Activated T-cell treated with anti-CD3 and anti-CD28 coated beads, Interleukin-2, amount 50 U/mL, for 24 hours (primary cell): ENCODE measurements around the gene SLX4IP.
"Not testable (repeated sequence)": the region's sequence is repeated elsewhere in the genome, so short reads cannot be mapped to it uniquely, and the experiment has no call there.

Experiments
- DNase-seq: peaks from one replicate; pipeline ENCODE4 v3.0.0-alpha.2; 2020
- H3K27ac Mint-ChIP-seq: 2 replicates; pipeline ENCODE4 v1.8.0; 2020; ENCODE audit warnings: mild to moderate bottlenecking, mixed read lengths
- H3K27me3 Mint-ChIP-seq: 2 replicates; pipeline ENCODE4 v1.8.0; 2020; ENCODE audit warnings: mixed read lengths
- H3K36me3 Mint-ChIP-seq: 2 replicates; pipeline ENCODE4 v1.8.0; 2020; ENCODE audit warnings: low read depth, mixed read lengths
- H3K4me1 Mint-ChIP-seq: 2 replicates; pipeline ENCODE4 v1.8.0; 2020; ENCODE audit warnings: low read depth, mixed read lengths
- H3K4me3 Mint-ChIP-seq: 2 replicates; pipeline ENCODE4 v1.8.0; 2020; ENCODE audit warnings: mild to moderate bottlenecking, moderate library complexity, mixed read lengths
- H3K9me3 Mint-ChIP-seq: 2 replicates; pipeline ENCODE4 v1.8.0; 2020; ENCODE audit warnings: mixed read lengths

The SLX4IP gene

DNA sequence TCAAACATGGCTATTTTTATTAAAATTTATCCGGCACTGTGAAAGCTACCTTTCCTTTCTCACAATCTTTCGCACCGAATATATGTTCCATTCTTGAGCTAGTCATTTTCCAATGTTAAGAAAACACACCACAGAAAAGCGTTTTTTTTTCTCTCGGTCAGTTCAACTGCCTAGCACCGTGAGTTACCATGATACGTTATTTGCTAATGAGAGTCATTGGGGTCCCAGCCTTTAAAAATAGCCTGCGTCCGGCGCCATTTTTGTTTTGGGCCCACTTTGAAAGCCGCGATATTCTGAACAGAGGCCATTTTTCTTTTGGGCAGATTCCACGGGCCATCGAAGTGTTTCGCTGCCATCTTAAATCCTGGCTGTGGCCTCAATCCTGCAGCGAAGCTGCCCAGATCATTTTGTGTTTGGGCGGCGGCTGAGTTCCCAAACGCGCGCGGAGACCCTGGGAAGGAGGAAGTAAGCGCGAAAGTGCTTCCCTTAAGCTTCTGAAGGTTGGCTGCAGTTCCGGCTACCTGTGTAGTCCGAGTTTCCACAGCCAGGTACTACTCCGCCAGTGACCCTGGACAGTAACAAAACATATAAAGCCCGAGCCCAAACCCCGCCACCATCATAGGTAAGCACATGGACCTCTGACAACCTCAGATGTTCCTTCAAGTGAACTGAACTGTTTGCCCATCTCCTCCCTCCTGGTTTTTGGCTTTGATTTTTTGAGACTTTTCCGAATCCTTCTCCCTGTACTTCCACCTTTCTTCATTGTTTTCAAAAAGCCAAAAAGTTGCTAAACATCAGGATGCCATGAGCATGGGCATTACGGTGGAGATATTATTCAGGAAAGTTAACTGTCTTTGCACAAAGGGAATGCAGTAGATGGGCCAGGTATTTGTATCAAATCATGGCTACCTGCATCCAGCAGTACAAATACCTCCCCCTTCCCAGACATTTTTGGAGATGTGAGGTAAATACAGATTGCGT is at the start of gene SLX4IP:
Gene SLX4IP, plus strand, starts transcription at position 474 of the 981 bp plus-strand sequence. CDS start 22,900 bp downstream, outside the sequence.
- peak; percentile 86 for DNase-seq
- H3K4me1 Mint-ChIP-seq: peaks cover 50% of the 10 kb centered on the region
- H3K36me3 Mint-ChIP-seq: peaks cover 41% of the 10 kb centered on the region
- no peaks in the 10 kb centered on the region for H3K9me3 Mint-ChIP-seq
- H3K27ac Mint-ChIP-seq: peak within 1 kb of the TSS; percentile 96
- no peaks in the 10 kb centered on the region for H3K27me3 Mint-ChIP-seq
- peak within 1 kb of the TSS; percentile 91 for H3K4me3 Mint-ChIP-seq

DNA sequence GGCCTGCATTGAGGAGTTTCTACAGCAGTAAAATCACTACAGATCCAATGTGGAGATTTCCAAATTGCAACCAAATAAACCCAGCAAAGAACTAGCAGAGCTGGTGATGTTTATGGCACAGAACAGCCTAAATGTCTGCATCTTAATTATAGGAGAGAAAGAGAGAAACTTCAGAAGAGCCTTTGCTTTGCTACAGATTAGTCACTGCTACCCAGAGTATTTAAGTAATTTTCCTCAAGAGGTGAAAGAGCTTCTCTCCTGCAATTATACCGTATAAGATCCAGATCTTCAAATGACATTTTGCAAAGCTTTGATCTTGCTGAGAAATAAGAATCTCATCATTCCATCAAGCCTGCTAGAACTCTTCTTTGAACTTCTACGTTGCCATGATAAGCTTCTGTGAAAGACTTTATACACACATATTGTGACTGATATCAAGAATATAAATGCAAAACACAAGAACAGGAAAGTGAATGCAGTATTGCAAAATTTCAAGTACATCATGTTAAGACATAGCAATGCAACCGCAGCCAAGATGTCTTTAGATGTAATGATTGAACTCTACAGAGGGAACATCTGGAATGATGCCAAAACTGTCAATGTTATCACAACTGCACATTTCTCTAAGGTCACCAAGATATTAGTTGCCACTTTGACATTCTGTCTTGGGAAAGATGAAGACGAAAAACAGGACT is 49.1 kb upstream of the SLX4IP start:
- H3K27ac Mint-ChIP-seq: no peak overlapping the region
- no peak overlapping the region for H3K4me3 Mint-ChIP-seq
- peaks cover 7% of the 10 kb centered on the region for H3K4me1 Mint-ChIP-seq
- DNase-seq: no peak
- peaks cover 2% of the 10 kb centered on the region for H3K27me3 Mint-ChIP-seq
- no peaks in the 10 kb centered on the region for H3K36me3 Mint-ChIP-seq
- no peaks in the 10 kb centered on the region for H3K9me3 Mint-ChIP-seq

DNA sequence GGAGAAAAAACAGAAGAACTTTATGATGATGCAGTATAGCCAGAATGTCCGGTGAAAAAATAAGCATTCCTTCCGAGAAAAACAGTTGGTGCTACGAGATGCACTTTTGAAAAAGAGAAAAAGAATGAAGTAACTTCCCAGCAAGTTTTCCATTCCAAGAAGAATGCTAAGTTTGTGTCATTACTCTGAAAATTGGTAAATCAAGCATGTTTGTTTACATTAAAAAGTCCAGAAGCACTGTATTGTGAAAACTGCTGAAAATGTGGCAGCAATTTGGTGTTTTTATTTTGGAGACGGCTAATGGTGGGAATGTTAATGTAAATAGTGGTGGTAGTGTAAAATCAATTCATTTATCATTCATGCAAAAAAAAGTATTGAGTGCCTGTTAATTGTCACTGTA is 47.4 kb upstream of the SLX4IP start:
- no peaks in the 10 kb centered on the region for H3K36me3 Mint-ChIP-seq
- no peaks in the 10 kb centered on the region for H3K9me3 Mint-ChIP-seq
- peaks cover 2% of the 10 kb centered on the region for H3K27me3 Mint-ChIP-seq
- DNase-seq: no peak
- no peak overlapping the region for H3K4me3 Mint-ChIP-seq
- H3K4me1 Mint-ChIP-seq: peaks cover 7% of the 10 kb centered on the region
- H3K27ac Mint-ChIP-seq: no peak overlapping the region

DNA sequence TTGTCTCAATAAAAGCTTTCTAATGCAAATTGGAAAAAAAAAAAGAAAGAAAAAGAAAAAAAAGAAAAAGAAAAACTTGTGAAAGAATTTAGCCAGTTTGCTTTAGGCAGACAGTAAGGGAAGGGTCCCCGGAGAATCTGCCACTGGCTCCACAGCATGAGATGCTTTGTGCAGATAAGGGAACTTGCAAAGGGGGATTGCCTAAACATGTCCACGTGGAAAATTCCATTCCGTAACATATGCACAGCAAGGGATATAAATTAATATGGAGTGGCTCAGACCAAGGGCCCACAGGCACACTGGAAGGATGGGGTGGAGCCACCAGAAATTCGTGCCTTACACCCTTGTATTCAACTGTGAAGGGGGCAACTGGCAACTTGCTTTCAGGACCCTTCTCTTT is 46.5 kb upstream of the SLX4IP start:
- Mint-ChIP-seq H3K4me1 (peaks cover 7% of the 10 kb centered on the region), H3K36me3 (no peaks in the 10 kb centered on the region), H3K4me3 (no peak overlapping the region), H3K27me3 (no peaks in the 10 kb centered on the region), H3K27ac (no peak overlapping the region), H3K9me3 (no peaks in the 10 kb centered on the region)
- no peak for DNase-seq

DNA sequence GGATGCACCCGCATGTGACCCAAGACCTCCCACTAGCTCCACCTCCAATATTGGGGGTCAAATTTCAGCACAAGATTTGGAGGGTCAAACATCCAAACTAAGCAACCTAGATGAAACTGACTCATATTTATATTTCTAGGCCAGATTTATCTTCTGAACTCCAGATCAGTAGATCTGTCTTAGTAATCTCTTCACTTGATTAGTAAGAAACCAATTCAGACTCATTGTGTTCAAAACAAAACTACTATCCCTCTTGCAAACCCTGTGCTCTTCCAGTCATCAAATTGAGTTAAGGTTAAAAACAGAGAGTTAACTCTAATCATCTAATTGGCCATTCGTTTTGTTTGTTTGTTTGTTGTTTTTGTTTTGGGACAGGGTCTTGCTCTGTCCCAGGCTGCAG is 44.4 kb upstream of the SLX4IP start:
- Mint-ChIP-seq H3K4me1 (peaks cover 7% of the 10 kb centered on the region), H3K27me3 (no peaks in the 10 kb centered on the region), H3K27ac (no peak overlapping the region), H3K36me3 (no peaks in the 10 kb centered on the region), H3K4me3 (no peak overlapping the region), H3K9me3 (no peaks in the 10 kb centered on the region)
- DNase-seq: no peak

DNA sequence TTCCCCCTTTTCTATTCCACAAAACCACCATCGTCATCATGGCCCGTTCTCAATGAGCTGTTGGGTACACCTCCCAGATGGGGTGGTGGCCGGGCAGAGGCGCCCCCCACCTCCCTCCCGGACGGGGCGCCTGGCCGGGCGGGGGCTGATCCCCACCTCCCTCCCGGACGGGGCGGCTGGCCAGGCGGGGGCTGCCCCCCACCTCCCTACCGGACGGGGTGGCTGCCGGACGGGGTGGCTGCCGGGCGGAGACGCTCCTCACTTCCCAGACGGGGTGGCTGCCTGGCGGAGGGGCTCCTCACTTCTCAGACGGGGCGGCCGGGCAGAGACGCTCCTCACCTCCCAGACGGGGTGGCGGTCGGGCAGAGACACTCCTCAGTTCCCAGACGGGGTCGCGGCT is 40.4 kb upstream of the SLX4IP start:
- H3K9me3 Mint-ChIP-seq, H3K36me3 Mint-ChIP-seq, H3K27me3 Mint-ChIP-seq, DNase-seq, H3K4me3 Mint-ChIP-seq, H3K27ac Mint-ChIP-seq, H3K4me1 Mint-ChIP-seq: not testable (repeated sequence)

DNA sequence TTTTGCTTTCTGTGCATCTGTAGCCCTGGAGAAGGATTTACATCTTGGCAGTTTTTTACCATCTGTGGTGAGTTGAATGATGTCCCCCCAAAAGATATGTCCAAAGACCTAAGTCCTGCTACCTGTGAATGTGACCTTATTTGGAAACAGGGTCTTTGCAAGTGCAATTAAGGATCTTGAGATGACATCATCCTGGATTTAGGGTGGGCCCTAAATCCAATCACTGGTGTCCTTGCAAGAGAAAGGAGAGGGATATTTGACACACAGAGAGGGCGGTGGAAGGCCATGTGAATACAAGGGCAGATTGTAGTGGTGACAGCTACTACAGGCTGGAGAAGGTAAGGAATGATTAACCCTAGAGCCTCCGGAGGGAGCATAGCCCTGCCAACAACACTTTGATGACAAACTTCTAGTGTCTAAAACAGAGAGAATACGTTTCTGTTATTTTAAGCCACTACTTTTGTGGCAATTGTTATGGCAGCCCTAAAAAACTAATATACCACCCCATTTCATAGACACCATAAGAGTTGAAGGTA is 36.2 kb upstream of the SLX4IP start:
- no peak for DNase-seq
- Mint-ChIP-seq H3K4me1 (peaks cover 6% of the 10 kb centered on the region), H3K4me3 (no peak overlapping the region), H3K36me3 (peaks cover 1% of the 10 kb centered on the region), H3K9me3 (no peaks in the 10 kb centered on the region), H3K27me3 (no peaks in the 10 kb centered on the region), H3K27ac (no peak overlapping the region)

GRCh38 chr20:10402938-10403608 is 32.0 kb upstream of the SLX4IP start:
- H3K9me3 Mint-ChIP-seq: no peaks in the 10 kb centered on the region
- DNase-seq: no peak
- H3K4me1 Mint-ChIP-seq: peaks cover 6% of the 10 kb centered on the region
- peaks cover 31% of the 10 kb centered on the region for H3K36me3 Mint-ChIP-seq
- H3K27ac Mint-ChIP-seq: peak overlapping the region; percentile 20
- H3K4me3 Mint-ChIP-seq: no peak overlapping the region
- no peaks in the 10 kb centered on the region for H3K27me3 Mint-ChIP-seq

- Mint-ChIP-seq H3K27me3 (no peaks in the 10 kb centered on the region), H3K4me3 (no peak overlapping the region), H3K27ac (no peak overlapping the region), H3K9me3 (no peaks in the 10 kb centered on the region), H3K36me3 (peaks cover 33% of the 10 kb centered on the region), H3K4me1 (peaks cover 6% of the 10 kb centered on the region)
- no peak for DNase-seq
Measured at GRCh38 chr20:10404023-10404628, 31.0 kb upstream of the SLX4IP start.

GRCh38 chr20:10404959-10405530 is 30.1 kb upstream of the SLX4IP start:
- no peak overlapping the region for H3K27ac Mint-ChIP-seq
- no peak for DNase-seq
- no peak overlapping the region for H3K4me3 Mint-ChIP-seq
- no peaks in the 10 kb centered on the region for H3K27me3 Mint-ChIP-seq
- no peaks in the 10 kb centered on the region for H3K9me3 Mint-ChIP-seq
- H3K4me1 Mint-ChIP-seq: peaks cover 6% of the 10 kb centered on the region
- peaks cover 33% of the 10 kb centered on the region for H3K36me3 Mint-ChIP-seq

DNA sequence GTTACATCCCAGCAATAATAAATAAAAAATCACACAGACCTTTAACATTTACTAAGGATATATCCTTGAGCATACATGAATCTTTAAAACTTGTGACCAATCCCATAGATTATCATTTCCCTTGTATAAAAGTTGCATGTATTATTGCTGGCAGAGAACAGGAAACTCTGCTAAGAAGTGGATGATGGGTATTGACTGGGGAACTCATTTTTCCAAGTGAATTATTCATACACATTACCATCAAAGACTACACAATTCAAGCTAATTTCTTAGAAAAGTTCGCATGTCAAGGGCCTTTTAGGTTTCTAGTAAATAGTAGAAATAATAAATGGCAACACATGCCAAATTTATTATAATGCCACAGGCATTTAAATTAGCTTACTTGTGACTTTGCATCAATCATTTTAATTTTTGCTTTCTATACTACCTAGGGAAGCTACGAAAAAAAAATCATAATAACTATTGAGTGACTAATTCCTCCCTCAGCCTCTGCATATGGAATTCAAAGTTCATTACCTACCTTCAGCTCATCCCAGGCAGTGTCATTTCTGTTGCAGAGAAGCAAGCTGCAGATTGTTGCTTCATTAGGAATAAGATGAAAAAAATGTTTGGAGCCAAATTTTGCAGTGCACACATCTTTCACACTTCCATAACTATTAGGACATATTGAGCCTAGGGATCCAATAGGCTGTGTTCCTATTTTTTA is 26.8 kb upstream of the SLX4IP start:
- Mint-ChIP-seq H3K4me1 (peaks cover 3% of the 10 kb centered on the region), H3K36me3 (peaks cover 51% of the 10 kb centered on the region), H3K4me3 (no peak overlapping the region), H3K27me3 (no peaks in the 10 kb centered on the region), H3K27ac (no peak overlapping the region), H3K9me3 (no peaks in the 10 kb centered on the region)
- no peak for DNase-seq

GRCh38 chr20:10411673-10412072 is 23.4 kb upstream of the SLX4IP start:
- H3K4me1 Mint-ChIP-seq: peaks cover 7% of the 10 kb centered on the region
- H3K36me3 Mint-ChIP-seq: peaks cover 60% of the 10 kb centered on the region
- no peaks in the 10 kb centered on the region for H3K27me3 Mint-ChIP-seq
- H3K27ac Mint-ChIP-seq: no peak overlapping the region
- no peaks in the 10 kb centered on the region for H3K9me3 Mint-ChIP-seq
- DNase-seq: no peak
- no peak overlapping the region for H3K4me3 Mint-ChIP-seq

GRCh38 chr20:10412591-10413408 is 22.3 kb upstream of the SLX4IP start:
- Mint-ChIP-seq H3K9me3 (no peaks in the 10 kb centered on the region), H3K4me3 (no peak overlapping the region), H3K27me3 (no peaks in the 10 kb centered on the region), H3K27ac (peak overlapping the region; percentile 29), H3K4me1 (peaks cover 8% of the 10 kb centered on the region), H3K36me3 (peaks cover 61% of the 10 kb centered on the region)
- DNase-seq: no peak
